Tibial nerve (tissue), 4 donors: ENCODE data around the gene CFAP54. TPM values are rescaled to one million over a fixed set of nuclear protein-coding genes. Genes with fewer than 3 reads are reported as not detected.

Source experiments
- DNase-seq, 2 donors: peaks; one replicate each; pipeline ENCODE4 v3.0.0-alpha.2; 2019; ENCODE audit warnings: low spot score in 2 of 2
- H3K27ac ChIP-seq, 4 donors: fragments of 200-600 bp; sonication (generic) in 3 of 4; one replicate each; pipeline ENCODE4 v1.5.1; 2017 to 2019; ENCODE audit warnings: mild to moderate bottlenecking in 1 of 4
- H3K27me3 ChIP-seq, 2 donors: fragments of 200-600 bp; sonication (generic) in 1 of 2; one replicate each; pipeline versions ENCODE4 v1.5.1 to v1.6.0; 2017 to 2019
- H3K36me3 ChIP-seq, 3 donors: fragments of 200-600 bp; sonication (generic); one replicate each; pipeline ENCODE4 v1.5.1; 2018 to 2019
- H3K4me1 ChIP-seq, 4 donors: fragments of 200-600 bp; sonication (generic) in 3 of 4; one replicate each; pipeline ENCODE4 v1.5.1; 2017 to 2019
- H3K4me3 ChIP-seq, 4 donors: fragments of 200-600 bp; sonication (generic) in 3 of 4; one replicate each; pipeline ENCODE4 v1.5.1; 2017 to 2019; ENCODE audit warnings: mild to moderate bottlenecking in 1 of 4, moderate library complexity in 1 of 4
- H3K9me3 ChIP-seq, 4 donors: fragments of 200-600 bp; sonication (generic) in 3 of 4; one replicate each; pipeline ENCODE4 v1.5.1; 2017 to 2019
- CTCF ChIP-seq, 5 experiments: fragments of 200-600 bp in 3 of 5; fragments of 450-650 bp in 2 of 5; sonication (generic) in 3 of 5; IDR thresholded peaks; one replicate each; pipeline ENCODE4 v1.5.1; 2016 to 2019; ENCODE audit warnings: antibody characterized with exemption in 5 of 5, mild to moderate bottlenecking in 3 of 5, moderate library complexity in 2 of 5
- EP300 ChIP-seq, 2 donors: sonication (generic); formaldehyde crosslinking; IDR thresholded peaks; one replicate each; pipeline ENCODE4 v1.6.1; 2017; ENCODE audit warnings: antibody characterized with exemption in 2 of 2, mild to moderate bottlenecking in 1 of 2
- POLR2A ChIP-seq, 2 donors: fragments of 450-650 bp; IDR thresholded peaks; one replicate each; pipeline ENCODE4 v1.6.1; 2017; ENCODE audit warnings: antibody characterized with exemption in 2 of 2, mild to moderate bottlenecking in 2 of 2, moderate library complexity in 2 of 2
- WGBS, 2 donors: methylation state at CpG; one replicate each; pipeline ENCODE4 v1.1.5; 2018; 5-methylcytosine and 5-hydroxymethylcytosine counted together
- total RNA-seq, 4 donors: library from RNA; depleted of rRNA; stranded (reverse); fragments of >200 nt; gene quantifications; one replicate each; pipeline ENCODE4 v1.1.0, GENCODE V29; 2016

CFAP54 gene, protein sequence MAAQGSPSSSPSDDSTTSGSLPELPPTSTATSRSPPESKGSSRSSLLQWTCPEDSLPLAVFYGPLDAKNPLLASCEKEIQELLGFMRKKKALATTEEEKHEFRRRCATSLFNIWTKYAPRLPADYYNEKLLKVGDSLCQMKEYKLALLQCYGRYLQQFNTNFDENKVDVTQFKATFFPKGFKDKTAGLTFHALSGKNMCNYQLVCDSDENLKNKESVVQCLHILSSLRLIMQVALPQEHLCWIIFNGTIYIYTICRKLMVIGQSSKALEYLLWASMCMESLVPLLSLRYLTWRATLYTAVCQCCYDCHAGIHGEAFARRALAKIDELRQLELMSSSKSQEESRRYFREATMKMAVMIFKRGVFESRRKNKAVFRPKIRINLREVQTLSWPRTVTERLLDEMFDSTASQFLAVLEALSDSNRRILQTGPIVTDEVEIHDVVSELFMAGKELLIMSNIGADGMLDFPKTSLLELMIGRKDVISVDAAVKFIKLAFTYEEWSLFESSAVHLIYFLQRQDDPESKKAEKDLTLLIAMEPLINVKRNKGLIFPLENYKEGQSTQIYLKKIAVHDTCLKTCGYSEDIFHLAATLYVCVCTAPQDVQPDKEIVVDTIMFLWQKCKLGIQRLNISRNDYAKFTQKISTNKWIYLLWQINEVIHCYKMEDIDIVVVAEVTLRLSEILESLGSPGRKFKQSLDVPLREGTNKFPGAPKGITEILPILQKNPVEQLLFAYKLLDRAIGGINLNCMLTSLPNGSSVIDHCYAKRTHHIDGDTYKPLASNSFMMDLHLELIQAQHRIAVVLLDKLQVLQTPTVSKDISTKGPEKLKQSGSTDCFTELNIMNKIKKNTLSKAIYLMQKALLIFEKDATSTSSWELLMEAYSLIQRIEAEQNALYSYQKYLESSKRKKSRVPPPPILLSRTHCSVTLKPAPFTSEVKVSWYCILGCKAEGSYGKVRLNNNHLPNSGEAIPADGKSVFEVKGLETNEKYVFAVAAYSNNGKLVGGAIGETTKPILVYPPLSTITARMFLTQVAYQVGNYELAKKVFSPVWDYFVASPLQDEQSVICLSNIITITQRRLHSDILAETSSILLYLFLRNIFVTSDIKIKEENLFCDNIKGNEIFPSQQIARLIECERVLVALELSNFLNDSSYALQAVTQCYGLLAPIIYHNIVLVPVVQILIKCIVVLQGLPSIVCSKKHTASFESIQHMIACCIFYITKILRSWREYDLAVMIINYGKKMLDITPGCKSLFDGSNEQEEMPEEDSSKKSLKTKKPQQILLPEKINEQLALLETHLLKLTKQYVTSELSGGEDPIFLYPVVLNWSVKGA (N-terminal part only)
- total RNA-seq, result 1 to 10 TPM in 3 of 4 donors, under 1 TPM in 1; 0.87 to 6.7 (median 2.1) TPM

- Histone ChIP-seq H3K4me3 (peak within 1 kb of the TSS; percentile 49 to 81 (median 62)), H3K4me1 (peaks cover 0 to 9% (median 0%) of the 10 kb centered on the region in 4 donors), H3K27me3 (no peaks in the 10 kb centered on the region), H3K9me3 (no peaks in the 10 kb centered on the region), H3K27ac (peak within 1 kb of the TSS; percentile 23 to 81 (median 66)), H3K36me3 (no peaks in the 10 kb centered on the region)
- 1% methylated on average over 39 to 53 of the region's 53 CpGs for WGBS, 2 donors
- DNase-seq, result peak; percentile 91 to 94
- TF ChIP-seq CTCF (IDR thresholded peaks at IDR 0.05), result peak; percentile 80 to 92 (median 90)
- TF ChIP-seq EP300 (IDR thresholded peaks at IDR 0.05), result peak in 1 of 2 donors; percentile 83
- TF ChIP-seq POLR2A (IDR thresholded peaks at IDR 0.05), result peak in 1 of 2 donors; percentile 10
Observed at GRCh38 chr12:96489392-96490056, at the start of gene CFAP54. Gene CFAP54 (plus strand): TSS chr12:96489577. CDS start chr12:96489610, 33 bp downstream.

DNA sequence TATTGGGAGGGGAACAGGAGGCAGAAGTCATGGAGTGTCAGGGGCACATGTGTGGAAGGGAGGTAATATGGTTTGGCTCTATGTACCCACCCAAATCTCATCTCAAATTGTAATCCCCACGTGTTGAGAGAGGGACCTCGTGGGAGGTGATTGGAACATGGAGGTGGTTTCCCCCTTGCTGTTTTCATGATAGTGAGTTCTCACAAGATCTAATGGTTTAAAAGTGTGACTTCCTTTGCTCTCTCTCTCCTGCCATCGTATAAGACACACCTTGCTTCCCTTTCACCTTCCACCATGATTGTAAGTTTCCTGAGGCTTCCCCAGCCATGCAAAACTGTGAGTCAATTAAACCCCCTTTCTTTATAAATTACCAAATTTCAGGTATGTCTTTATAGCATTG lies 47.6 kb upstream of the CFAP54 start:
- H3K27ac ChIP-seq, result no peak overlapping the region
- DNase-seq, result no peak
- TF ChIP-seq POLR2A (IDR thresholded peaks at IDR 0.05), result no peak
- no peak for TF ChIP-seq EP300 (IDR thresholded peaks at IDR 0.05)
- TF ChIP-seq CTCF (IDR thresholded peaks at IDR 0.05), result no peak
- H3K27me3 ChIP-seq, result no peaks in the 10 kb centered on the region
- WGBS, 2 donors, result 72 to 78% methylated on average over 3 of the region's 3 CpGs
- H3K4me3 ChIP-seq, result no peak overlapping the region
- H3K36me3 ChIP-seq, result no peaks in the 10 kb centered on the region
- no peaks in the 10 kb centered on the region for H3K4me1 ChIP-seq
- H3K9me3 ChIP-seq, result no peaks in the 10 kb centered on the region

- no peaks in the 10 kb centered on the region for H3K4me1 ChIP-seq
- H3K27me3 ChIP-seq, result no peaks in the 10 kb centered on the region
- no peaks in the 10 kb centered on the region for H3K36me3 ChIP-seq
- H3K27ac ChIP-seq, result no peak overlapping the region
- no peak overlapping the region for H3K4me3 ChIP-seq
- TF ChIP-seq POLR2A (IDR thresholded peaks at IDR 0.05) (no peak), CTCF (IDR thresholded peaks at IDR 0.05) (no peak), EP300 (IDR thresholded peaks at IDR 0.05) (no peak)
- DNase-seq, result no peak
- WGBS, 2 donors, result 62 to 64% methylated on average over 3 of the region's 3 CpGs
- H3K9me3 ChIP-seq, result no peaks in the 10 kb centered on the region
Observed at GRCh38 chr12:96442906-96443305, 46.5 kb upstream of the CFAP54 start.

- Histone ChIP-seq H3K27ac (no peak overlapping the region), H3K36me3 (no peaks in the 10 kb centered on the region), H3K4me3 (no peak overlapping the region), H3K4me1 (no peaks in the 10 kb centered on the region), H3K27me3 (no peaks in the 10 kb centered on the region), H3K9me3 (no peaks in the 10 kb centered on the region)
- DNase-seq, result no peak
- TF ChIP-seq EP300 (IDR thresholded peaks at IDR 0.05), result no peak
- no peak for TF ChIP-seq CTCF (IDR thresholded peaks at IDR 0.05)
- no peak for TF ChIP-seq POLR2A (IDR thresholded peaks at IDR 0.05)
- 93 to 95% methylated on average over 10 of the region's 10 CpGs for WGBS, 2 donors
Observed at GRCh38 chr12:96444399-96444798, 45.0 kb upstream of the CFAP54 start.
